ENCODE data around the gene FHOD3.

GRCh38 chr18:36757991-36758390, 460.5 kb downstream of the FHOD3 start:
- no peak for TF ChIP-seq CTCF (IDR thresholded peaks at IDR 0.05)
- TF ChIP-seq EP300 (IDR thresholded peaks at IDR 0.05): no peak
- TF ChIP-seq POLR2A (IDR thresholded peaks at IDR 0.05): no peak
